Stimulated activated CD4-positive, alpha-beta T cell treated with anti-CD3 and anti-CD28 coated beads, Interleukin-2, amount 100 ng/mL, for 48 hours (primary cell): Measurements from ENCODE around the gene OR1F1.
"Not testable (repeated sequence)": the region's sequence is repeated elsewhere in the genome, so short reads cannot be mapped to it uniquely, and the experiment has no call there.

Experiments
- DNase-seq, 2 donors: peaks; one replicate each; pipeline ENCODE4 v3.0.0-alpha.2; 2020

OR1F1 gene

GRCh38 chr16:3187798-3188674, at the start of gene OR1F1:
Gene OR1F1, plus strand, starts transcription at chr16:3188204.
- peak; percentile 61 to 63 for DNase-seq

GRCh38 chr16:3138342-3138741, 49.7 kb upstream of the OR1F1 start:
- no peak for DNase-seq

- no peak for DNase-seq
Measured at GRCh38 chr16:3138823-3139426, 49.1 kb upstream of the OR1F1 start.

GRCh38 chr16:3139561-3139960, 48.4 kb upstream of the OR1F1 start:
- not testable (repeated sequence) for DNase-seq

- no peak for DNase-seq
Measured at GRCh38 chr16:3140603-3141427, 47.2 kb upstream of the OR1F1 start.

GRCh38 chr16:3141781-3142311, 46.2 kb upstream of the OR1F1 start:
- DNase-seq, result no peak

- no peak for DNase-seq
Measured at GRCh38 chr16:3142327-3142726, 45.7 kb upstream of the OR1F1 start.

- no peak for DNase-seq
Measured at GRCh38 chr16:3142770-3143169, 45.2 kb upstream of the OR1F1 start.

GRCh38 chr16:3143189-3143588, 44.8 kb upstream of the OR1F1 start:
- no peak for DNase-seq

- no peak for DNase-seq
Measured at GRCh38 chr16:3143598-3144320, 44.2 kb upstream of the OR1F1 start.

GRCh38 chr16:3144321-3144983, 43.6 kb upstream of the OR1F1 start:
- no peak for DNase-seq

GRCh38 chr16:3145151-3145550, 42.9 kb upstream of the OR1F1 start:
- DNase-seq, result no peak

GRCh38 chr16:3145660-3146059, 42.3 kb upstream of the OR1F1 start:
- DNase-seq, result no peak

- DNase-seq, result no peak
Measured at GRCh38 chr16:3147046-3147756, 40.8 kb upstream of the OR1F1 start.

GRCh38 chr16:3147757-3148104, 40.3 kb upstream of the OR1F1 start:
- DNase-seq, result no peak

GRCh38 chr16:3148256-3149192, 39.5 kb upstream of the OR1F1 start:
- DNase-seq, result no peak

GRCh38 chr16:3149193-3149530, 38.8 kb upstream of the OR1F1 start:
- no peak for DNase-seq

- DNase-seq, result peak; percentile 50 to 54
Measured at GRCh38 chr16:3149630-3150345, 38.2 kb upstream of the OR1F1 start.

- DNase-seq, result peak; percentile 100
Measured at GRCh38 chr16:3150346-3151218, 37.4 kb upstream of the OR1F1 start.
